Measurements from ENCODE around the gene MAML2.

The MAML2 gene

DNA sequence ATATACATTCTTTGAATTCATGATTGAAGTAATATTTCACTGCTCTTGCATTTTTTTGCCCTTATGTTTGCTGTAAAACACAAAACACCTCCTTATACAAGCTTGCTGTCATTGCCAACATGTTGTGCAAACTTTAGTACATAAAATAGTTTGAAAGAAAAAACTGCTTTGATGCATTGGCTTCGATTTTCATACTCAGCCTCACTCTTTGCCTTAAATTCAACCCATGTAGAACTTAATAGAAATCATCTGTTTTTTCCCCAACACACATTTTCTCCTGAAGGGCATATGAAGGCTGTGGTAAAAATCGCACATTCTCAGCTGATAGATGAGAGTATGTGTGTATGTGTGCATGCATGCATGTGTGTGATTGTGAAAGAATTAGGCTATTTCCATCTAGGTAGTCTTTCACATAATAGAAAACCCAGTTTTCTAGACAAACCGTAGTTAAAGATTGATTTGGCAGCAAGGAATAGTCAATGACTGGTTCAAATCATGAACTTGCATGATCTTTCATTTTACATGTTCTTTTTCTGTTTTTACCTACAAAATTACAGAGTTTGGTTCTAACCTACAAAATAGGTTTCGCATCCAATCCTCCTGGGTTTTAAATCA is 346.3 kb downstream of the MAML2 start:
- no peak for DNase-seq (ENCODE audit: extremely low read depth in 1 of 2, low read depth in 1 of 2)

DNA sequence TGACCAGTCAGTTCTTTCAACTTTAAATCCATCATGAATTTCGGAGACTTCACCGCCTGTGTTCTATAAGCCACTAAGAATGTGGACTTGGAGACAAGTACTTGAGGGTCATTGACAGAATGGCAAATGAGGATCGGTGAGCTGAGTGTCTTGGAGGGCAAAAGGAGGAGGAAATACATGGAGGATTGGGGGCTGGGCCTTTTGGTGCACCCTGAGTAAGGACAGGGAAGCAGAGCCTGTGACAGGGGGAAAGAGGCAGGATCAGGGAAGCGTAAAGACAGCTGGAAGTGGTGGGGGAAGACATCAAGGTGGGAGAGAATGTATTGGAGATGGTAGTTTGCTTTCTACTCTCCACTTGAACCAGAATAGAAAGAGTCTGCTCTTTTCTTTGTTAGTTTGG is 348.7 kb downstream of the MAML2 start:
- no peak for DNase-seq (ENCODE audit: extremely low read depth in 1 of 2, low read depth in 1 of 2)

DNA sequence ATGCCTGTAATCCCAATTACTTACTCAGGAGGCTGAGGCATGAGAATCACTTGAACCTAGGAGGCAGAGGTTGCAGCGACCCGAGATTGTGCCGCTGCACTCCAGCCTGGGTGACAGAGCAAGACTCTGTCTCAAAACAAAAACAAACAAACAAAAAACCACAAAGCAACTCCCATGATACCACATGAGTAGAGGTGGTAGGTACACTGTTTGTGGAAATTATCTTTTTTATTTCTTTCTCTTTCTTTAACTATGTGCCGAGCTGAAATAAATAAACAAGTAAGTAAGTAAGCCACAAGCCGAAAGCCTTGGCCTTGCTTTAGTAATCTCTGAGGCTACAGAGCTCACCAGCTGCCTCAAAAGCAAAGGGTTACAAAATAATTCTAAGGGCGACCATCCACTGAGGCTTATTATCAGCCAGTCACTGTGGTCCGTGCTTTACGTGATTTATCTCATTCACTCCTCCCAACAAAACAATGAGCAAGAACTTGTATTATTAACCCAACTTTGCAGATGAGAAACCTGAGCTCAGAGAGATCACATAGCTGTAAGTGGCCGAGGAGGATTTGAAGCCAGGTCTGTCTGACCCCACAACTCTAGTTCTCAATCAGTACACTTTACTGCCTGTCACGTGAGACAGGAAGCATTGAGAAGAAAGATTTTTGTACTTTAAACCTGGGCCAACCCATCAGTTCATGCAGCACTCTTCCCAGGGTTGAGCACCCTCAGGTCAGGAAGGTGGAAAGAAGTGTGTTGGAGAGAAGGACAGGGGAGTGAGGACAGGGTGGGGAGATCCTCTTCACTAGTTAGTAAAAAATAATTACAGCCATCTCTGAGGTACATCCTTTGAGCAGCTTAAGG is 349.3 kb downstream of the MAML2 start:
- no peak for DNase-seq (ENCODE audit: extremely low read depth in 1 of 2, low read depth in 1 of 2)

- no peak for DNase-seq (ENCODE audit: extremely low read depth in 1 of 2, low read depth in 1 of 2)
Observed at GRCh38 chr11:95991545-95991944, 351.4 kb downstream of the MAML2 start.

- no peak for DNase-seq (ENCODE audit: extremely low read depth in 1 of 2, low read depth in 1 of 2)
Observed at GRCh38 chr11:95991101-95991500, 351.9 kb downstream of the MAML2 start.

DNA sequence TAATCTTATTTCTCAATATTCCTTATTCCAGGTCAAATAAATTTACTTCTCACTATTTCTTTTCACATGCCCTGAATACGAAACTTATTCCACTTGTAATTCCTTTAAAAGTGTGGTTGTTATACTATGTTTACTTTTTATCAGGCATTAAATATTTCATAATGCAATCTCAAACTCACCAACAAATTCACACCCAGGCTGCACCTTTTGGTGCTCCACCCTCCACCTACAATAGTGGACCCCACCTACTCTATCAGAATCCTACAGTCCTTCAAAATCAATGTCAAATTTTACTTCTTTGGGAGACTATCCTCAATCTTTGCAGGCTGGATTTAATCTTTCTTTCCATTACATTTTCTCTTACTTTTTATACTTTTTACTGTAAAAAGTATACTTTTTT is 353.2 kb downstream of the MAML2 start:
- no peak for DNase-seq (ENCODE audit: extremely low read depth in 1 of 2, low read depth in 1 of 2)

DNA sequence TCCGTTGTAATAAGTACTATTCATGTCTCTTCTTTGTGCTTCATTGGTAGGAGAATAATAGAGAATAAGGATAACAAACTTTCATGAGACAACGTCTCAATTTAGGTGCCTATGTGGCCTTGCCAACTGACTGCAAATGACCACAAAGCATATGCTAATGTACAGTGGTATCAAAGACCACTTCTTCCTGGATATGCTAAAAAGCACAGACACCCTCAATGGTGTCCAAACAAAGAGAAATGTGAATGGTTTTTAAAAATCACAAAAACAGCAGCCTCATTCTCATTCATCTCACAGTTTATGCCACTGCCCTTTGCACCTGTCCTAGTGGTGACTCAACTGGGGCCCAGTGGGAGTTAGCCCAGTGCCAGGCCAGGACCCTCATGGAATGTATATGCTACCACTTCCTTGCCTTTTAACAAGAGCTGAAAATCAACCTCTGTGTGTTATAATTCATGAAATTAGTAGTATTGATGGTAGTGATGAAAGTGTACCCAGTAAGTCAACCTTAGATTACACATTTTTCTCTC is 353.9 kb downstream of the MAML2 start:
- DNase-seq (ENCODE audit: extremely low read depth in 1 of 2, low read depth in 1 of 2): no peak

DNA sequence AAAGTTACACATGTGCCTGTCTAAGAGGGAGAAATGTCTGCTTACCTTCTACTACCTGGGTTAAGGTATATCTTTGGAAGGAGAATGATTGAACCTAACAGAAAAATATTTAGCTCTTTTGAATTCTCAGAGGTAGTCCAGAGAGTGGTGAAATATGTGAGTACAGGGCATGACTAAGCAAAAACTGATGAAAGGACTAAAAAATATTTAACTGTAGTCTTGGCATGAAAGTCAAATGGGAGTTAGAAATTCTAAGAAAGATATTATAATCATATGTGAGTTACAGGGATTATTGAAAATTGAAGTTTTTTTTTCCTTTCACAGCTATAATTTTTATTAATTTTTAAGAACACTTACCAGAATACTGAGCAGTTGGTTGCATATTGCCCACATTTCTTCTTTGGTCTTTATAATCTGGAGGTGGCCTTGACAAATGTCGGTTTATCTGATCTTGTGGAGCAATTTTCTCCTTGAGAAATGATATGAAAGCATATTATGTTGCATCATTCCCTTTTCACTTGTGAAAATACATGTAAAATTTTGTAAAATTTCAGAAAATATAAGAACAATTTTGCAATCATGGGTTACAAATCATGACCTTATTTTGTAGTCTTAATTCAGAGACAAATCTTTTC is 357.7 kb downstream of the MAML2 start:
- no peak for DNase-seq (ENCODE audit: extremely low read depth in 1 of 2, low read depth in 1 of 2)

DNA sequence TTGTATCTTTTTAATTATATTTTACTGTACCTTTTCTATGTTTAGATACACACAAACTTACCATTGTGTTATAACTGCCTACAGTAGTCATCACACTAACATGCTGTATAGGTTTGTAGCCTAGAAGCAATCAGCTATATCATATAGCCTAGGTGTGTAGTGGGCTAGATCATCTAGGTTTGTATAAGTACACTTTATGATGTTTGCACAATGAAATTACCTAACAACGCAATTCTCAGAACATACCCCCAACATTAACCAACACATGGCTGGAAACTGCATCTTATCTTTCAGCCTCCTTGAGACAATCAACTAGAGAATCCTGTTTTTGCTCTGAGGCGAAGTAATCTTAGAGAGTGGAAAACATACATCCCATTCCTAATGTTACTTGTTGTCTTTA is 358.9 kb downstream of the MAML2 start:
- no peak for DNase-seq (ENCODE audit: extremely low read depth in 1 of 2, low read depth in 1 of 2)

DNA sequence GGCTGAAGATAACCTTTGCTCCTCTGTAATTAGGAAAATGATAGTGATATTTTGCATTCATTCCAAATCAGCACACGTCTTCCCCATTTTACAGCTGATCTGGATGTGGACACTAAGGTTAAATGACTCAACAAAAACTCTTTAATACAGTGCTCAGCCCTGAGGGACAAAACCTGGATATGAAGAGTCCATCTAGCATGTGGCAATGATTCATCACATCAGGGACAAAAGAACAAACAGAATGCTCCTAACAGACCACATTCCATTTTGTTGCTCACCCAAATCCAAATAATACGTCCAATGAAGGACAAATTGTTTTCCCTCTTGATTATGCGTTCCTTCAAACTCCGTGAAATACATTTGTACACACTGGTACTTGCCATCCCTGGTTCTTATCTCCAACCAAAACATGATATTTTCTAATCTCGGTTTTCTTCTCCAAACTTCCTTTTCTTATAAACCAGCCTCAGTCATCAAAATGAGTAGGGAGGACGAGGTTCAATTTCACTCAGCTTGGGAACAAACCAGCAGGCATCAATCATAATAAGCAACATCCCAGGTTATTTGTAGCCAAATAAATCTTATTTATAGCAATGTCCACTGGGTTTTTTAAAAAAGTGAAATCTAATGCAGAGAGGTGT is 365.3 kb downstream of the MAML2 start:
- DNase-seq (ENCODE audit: extremely low read depth in 1 of 2, low read depth in 1 of 2): no peak

GRCh38 chr11:95976550-95976949 is 366.4 kb downstream of the MAML2 start:
- no peak for DNase-seq (ENCODE audit: extremely low read depth in 1 of 2, low read depth in 1 of 2)

GRCh38 chr11:95975343-95975742 is 367.7 kb downstream of the MAML2 start:
- DNase-seq (ENCODE audit: extremely low read depth in 1 of 2, low read depth in 1 of 2): no peak

- no peak for DNase-seq (ENCODE audit: extremely low read depth in 1 of 2, low read depth in 1 of 2)
Observed at GRCh38 chr11:95972060-95972459, 370.9 kb downstream of the MAML2 start.

- no peak for DNase-seq (ENCODE audit: extremely low read depth in 1 of 2, low read depth in 1 of 2)
Observed at GRCh38 chr11:95968585-95968984, 374.4 kb downstream of the MAML2 start.

DNA sequence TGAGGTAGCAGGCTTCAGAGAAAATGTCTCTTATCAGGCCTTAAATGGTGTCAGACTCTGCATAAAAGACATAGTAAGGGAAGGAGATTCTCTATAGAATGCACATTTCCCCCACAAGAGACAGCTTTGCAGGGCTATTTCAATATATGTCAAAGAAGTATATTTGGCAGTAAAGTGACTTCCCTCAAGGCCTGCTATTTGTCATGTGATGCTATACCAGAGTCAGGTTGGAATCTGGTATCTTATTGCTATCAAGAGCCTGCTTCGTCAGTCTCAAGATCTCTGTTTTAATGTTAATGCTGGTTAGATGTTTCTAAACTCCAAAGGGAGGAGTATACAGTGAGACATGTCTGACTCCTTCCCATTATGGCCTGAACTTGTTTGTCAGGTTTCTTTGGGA is 378.7 kb downstream of the MAML2 start:
- DNase-seq (ENCODE audit: extremely low read depth in 1 of 2, low read depth in 1 of 2): no peak

DNA sequence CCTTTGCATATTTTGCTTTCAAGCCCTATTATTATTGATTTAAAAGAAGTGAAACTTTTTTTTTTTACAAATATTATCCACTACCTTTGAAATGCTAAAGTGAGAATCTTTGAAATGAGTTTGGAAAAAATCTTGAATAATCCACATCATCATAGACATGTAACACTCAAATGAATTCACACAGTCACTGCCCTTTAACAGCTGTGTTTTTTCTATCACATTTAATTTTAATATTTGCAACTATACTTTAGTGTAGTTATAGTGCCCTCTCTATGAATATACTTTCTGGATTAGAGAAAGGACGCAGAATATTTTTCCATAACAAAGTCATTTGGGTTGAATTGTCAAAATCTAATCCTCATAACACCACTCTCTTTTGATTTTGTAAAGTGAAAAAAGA is 381.2 kb downstream of the MAML2 start:
- no peak for DNase-seq (ENCODE audit: extremely low read depth in 1 of 2, low read depth in 1 of 2)

GRCh38 chr11:95950905-95951304 is 392.1 kb downstream of the MAML2 start:
- no peak for DNase-seq (ENCODE audit: extremely low read depth in 1 of 2, low read depth in 1 of 2)

DNA sequence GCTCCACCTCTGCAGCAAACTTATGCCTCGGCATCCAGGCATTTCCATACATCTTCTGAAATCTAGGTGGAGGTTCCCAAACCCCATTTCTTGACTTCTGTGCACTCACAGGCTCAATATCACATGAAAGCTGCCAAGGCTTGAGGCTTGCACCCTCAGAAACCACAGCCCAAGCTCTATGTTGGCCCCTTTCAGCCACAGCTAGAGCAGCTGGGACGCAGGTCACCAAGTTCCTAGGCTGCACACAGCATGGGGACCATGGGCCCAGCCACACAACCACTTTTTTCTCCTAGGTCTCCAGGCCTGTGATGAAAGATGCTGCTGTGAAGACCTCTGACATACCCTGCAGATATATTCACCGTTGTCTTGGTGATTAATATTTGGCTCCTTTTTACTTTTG is 394.4 kb downstream of the MAML2 start:
- no peak for DNase-seq (ENCODE audit: extremely low read depth in 1 of 2, low read depth in 1 of 2)

DNA sequence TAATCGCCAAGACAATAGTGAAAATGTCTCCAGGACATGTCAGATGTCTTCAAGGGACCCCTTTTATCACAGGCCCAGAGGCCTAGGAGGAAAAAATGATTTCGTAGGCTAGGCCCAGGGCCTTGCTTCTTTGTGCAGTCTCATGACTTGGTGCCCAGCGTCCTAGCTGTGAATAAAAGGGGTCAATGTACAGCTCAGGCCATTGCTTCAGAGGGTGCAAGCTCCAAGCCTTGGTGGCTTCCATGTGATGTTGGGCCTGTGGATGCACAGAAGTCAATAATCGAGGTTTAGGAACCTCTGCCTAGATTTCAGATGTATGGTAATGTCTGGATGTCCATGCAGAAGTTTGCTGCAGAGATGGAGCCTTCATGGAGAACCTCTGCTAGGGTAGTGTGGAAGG is 398.4 kb downstream of the MAML2 start:
- no peak for DNase-seq (ENCODE audit: extremely low read depth in 1 of 2, low read depth in 1 of 2)

DNA sequence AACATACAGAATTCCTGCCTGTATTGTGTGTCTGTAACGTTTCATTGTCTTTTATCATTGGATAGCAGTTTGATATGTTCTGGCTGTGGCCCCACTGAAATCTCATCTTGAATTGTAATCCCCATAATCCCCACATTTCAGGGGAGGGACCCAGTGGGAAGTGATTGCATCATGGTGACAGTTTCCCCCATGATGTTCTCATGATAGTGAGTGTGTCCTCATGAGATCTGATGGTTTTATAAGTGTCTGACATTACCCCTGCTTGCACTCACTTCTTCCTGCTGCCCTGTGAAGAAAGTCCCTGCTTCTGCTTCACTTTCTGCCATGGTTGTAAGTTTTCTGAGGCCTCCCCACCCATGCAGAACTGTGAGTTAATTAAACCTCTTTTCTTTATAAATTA is 399.4 kb downstream of the MAML2 start:
- no peak for DNase-seq (ENCODE audit: extremely low read depth in 1 of 2, low read depth in 1 of 2)

DNA sequence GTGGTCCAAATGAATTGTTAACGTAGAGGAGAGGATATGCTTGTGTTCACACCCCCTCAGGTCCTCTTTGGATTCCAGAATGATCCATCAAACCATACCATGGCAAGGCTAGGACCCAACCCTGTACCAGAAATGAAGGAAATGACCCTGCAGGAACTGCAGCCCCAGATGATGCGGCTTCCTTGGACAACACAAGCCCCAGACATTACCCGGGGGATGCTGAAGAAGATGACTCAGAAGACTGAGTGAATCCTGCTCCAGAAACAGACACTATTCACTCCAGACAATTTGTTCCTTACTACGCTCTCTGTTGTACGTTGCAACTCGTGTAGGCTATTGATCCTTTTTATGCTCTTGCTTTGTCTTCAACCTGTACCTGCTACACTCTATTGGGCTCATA is 403.9 kb downstream of the MAML2 start:
- no peak for DNase-seq (ENCODE audit: extremely low read depth in 1 of 2, low read depth in 1 of 2)
